Activated CD8-positive, alpha-beta memory T cell treated with anti-CD3 and anti-CD28 coated beads, Interleukin-2, amount 50 U/mL, for 24 hours (primary cell): Measurements from ENCODE around the gene ICE2.
"Not testable (repeated sequence)": the region's sequence is repeated elsewhere in the genome, so short reads cannot be mapped to it uniquely, and the experiment has no call there.

Experiments used
- DNase-seq: peaks from one replicate; pipeline ENCODE4 v3.0.0-alpha.2; 2020; ENCODE audit errors: extremely low read depth

The ICE2 gene

GRCh38 chr15:60407415-60407805, 71.5 kb downstream of the ICE2 start:
- DNase-seq: no peak

GRCh38 chr15:60406513-60407414, 72.2 kb downstream of the ICE2 start:
- DNase-seq: no peak

DNA sequence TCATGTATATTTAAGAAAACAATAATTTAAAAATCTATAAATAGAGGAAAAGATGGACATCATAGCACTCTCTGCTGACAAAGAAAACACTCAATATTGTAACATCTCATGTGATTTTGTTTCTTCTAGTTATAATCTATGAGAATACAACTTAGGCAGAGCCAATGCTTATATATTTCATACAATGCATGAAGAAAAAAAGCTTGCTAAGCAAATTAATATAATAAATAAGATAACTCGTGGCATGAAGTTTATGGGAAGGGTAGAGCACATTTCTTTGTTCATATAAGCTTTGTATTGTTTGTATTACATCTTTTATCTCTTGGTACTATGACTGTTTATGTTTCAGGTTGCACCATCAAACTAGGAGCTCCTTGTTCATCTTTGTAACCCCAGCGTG, 73.5 kb downstream of the ICE2 start:
- DNase-seq: no peak

- not testable (repeated sequence) for DNase-seq
These were observed 74.6 kb downstream of the ICE2 start for GRCh38 chr15:60404351-60404750.

DNA sequence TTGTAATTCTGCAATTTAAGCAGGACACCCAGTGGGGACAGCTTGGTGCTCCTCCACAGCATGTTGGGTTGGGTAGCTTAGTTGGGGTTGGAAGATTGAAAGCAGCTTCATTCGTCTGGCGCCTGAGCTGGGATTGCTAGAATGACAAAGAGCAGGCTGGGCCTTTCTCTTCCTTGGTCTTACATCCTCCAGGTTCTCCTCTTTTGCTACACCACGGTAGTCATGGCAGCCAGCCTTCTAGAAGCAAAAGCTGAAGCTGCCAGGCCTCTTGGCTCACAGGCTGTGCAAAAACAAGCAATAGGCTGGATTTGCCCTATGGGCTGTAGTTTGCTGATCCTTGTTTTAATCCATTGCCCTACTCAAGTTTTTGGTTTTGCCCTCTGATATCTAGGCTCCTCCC, 78.0 kb downstream of the ICE2 start:
- DNase-seq: no peak

DNA sequence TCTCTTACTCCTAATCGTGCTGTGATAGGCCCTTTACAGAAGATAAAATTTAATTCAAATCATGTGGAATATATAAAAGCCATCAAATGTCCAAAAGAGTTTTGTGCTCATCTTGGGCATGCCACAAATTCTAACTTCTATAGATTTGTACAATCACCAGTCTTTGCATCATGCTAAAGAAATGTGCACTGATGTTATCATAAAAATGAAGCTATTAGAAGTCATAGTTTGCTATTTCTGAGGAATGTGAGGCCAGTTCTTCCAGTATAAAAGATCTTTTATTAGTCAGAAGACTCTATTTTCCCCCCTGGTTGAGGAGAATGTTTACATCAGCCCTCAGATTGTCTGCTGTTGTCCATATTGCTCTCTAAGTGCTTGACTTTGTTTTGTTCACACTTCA, 79.0 kb downstream of the ICE2 start:
- DNase-seq: no peak

GRCh38 chr15:60399246-60399915, 79.6 kb downstream of the ICE2 start:
- DNase-seq: no peak

- no peak for DNase-seq
These were observed 81.0 kb downstream of the ICE2 start, which contains the start of gene ANXA2 for GRCh38 chr15:60397772-60398445. Gene ANXA2, minus strand, starts transcription at chr15:60397986. Its CDS starts 11,911 bp downstream, at chr15:60386075.

DNA sequence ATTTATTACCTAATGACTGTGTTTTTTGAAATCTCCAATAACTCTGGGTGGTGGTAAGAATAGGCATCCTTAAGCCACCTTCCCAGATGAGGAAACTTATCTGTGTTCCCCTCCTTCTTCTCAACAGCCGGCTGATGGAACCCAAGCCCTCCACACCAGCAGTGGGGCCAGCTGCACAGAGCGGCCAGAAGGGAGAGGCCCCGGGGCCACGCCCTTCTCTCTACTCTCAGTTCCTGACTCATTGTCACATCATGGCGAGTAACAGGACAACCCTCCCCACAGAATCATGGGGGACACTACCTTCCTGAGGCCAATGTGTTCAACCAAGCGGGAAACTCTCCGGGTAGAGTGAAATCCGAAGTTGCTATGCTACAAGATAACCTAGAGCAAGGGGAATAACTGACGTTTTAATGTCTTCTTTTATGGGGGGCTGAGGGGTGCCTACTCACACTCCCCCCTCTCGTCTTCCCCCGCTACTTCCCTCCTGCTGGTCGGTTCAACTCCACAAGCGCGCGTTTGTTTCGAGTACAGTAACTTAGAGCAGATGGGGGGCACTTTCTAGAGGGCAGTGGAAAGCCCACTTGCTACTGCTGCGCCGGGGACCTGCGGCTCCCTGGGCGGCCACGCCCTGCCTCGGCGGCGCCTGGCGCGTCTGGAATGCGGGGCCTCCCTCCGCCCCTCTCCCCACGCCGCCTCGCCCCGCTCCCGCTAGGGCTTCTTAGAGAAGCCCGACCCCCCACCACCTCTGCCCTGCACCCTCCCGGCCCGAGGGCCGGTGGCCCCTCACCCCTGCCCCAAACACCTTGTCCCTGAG, 81.8 kb downstream of the ICE2 start:
- DNase-seq: no peak

DNA sequence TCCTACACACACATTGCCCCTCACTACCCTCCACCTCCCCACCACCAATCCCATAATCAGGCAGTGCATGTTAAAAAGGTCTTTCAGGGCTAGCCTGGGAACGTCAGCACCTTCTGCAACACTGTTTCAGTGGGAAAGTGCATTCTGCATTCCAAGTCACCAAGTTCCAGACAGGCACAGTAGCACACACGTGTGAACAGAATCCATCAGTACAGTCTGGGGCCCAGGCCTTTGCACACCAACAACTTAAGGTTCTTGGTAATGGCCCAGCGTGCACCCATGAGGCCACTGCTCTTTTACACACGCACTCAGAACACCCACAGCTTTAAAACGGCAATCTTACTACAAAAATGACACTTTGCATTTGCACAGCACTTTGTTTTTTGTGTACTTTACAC, 82.4 kb downstream of the ICE2 start:
- no peak for DNase-seq

- DNase-seq: no peak
These were observed 82.8 kb downstream of the ICE2 start for GRCh38 chr15:60396100-60396499.

- no peak for DNase-seq
These were observed 83.5 kb downstream of the ICE2 start for GRCh38 chr15:60395276-60396011.

DNA sequence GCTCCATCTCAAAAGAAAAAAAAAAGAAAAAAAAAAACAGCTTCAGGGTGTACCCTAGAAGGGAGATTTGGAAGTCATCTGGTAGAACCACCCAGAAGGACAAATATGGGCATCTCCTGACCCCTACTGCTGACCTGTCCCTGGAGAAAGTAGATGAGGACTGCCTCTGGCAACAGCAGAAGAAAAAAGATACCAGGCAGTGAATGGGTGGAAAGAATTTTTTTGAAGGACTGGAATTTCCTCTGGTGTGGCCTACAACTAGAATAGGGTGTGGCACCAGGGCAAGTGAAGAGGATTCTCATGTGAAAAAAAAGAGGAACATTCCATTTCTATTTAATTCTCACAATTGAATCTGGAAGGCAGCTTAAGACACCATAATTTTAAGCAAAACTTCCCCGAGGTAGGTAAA, 84.2 kb downstream of the ICE2 start:
- no peak for DNase-seq

DNA sequence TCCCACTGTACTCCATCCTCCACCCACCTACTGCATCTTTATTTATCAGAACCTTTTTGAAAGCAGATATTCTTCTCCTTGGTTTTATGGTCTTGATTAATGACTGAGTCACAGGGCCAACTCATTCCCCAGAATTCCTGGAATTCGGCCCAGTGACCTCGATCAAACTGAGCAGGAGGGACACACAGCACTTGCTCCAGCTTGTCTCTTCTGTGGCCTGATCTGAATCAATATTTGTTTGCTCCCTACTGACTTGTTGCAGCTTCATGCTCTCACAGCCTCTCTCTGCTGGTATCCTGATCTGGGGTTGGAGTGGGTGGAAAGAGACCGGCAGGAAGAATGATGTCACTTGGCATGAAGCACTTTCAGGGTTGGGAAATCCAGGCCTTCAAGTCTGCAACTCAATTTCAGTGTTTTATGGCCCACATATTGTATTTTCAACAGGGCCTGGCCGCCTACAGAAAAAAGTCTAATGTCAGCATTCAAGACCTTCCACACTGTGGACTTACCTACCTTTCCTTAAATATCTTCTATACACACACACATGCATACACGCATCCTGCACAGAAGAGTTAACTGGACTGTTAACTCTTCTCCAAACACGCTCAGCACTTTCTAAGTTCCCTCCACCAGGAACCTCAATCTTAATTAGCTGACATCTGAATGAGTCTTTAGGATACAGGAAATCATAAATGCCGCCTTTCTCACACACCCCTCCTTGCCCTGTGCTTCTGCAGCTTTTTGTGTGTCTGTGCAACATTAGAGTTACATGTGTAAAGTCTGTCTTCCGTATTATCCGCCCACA, 85.8 kb downstream of the ICE2 start:
- DNase-seq: no peak

GRCh38 chr15:60392601-60392985, 86.3 kb downstream of the ICE2 start:
- DNase-seq: no peak

DNA sequence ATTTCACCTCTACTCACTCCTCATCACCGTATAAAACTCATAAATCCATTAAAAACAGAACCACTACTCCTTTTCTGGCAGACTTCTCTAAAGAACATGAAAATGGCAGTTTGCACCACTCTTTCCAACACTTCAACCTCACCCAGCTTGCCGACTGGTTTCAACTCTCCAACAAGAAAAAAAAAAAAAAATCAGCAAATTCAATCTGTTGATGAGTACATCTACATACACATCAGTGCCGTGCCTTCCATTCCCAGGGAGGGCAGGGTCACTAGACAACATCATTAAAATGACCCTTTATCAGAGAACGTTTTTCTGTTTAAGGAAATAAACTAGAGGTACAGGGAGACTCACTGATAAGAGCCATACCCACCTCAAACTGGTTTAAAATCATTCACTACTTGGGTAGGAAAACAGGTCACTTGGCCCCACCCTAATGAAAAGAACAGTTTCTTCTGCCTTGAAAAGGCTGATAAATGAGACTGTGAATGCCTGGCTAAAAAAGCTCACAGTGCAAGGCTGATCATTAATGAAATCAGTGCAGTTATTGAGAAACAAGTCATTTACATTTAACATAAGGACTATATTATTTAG, 87.1 kb downstream of the ICE2 start:
- DNase-seq: no peak

DNA sequence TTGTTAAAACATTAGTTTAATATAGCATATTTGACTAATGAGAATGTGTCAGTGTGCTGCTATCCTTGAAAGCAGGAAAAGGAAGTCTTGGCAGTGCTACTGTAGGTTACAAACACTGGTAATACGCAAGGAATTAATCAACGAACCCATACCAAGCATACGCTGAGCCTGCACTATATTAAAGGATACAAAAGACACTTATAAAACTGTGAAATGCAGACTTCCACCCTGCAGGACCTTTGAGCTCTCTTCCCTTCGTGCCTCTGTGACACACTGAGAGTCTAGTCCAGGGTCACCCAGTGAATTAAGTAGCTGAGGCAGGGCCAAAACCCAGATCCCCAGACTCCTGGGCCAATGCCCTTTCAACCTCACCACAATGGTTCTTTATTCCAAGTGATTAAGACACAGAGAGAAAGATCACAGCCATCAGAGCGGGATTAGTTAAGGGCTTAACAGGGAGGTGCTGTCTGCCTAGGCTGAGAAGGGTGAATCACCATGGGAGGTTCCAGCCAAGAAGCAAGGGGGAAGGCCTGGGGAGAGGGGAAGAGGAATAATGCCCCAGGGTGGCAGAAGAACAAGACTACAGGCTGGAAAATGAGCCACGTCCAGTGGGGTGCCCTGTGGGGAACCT, 88.0 kb downstream of the ICE2 start:
- no peak for DNase-seq

DNA sequence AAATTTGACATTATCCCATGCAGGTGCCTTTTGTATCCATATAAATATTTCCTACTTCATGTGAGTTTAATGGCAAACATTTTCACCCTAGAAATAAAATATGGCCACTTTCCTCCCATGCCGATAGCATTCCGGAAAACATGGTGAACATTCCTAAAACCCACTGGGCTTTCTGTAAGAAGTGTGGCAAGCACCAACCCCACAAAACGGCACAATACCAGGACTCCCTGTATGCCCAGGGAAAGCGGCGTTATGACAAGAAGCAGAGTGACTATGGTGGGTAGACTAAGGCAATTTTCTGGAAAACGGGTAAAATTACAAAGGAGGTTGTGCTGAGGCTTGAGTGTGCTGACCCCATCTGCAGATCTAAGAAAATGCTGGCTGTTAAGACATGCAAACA, 88.7 kb downstream of the ICE2 start:
- no peak for DNase-seq
